CD4-positive, alpha-beta T cell treated with Interleukin-1 beta for 1 hour (primary cell): ENCODE measurements around the gene C20orf204.

Experiments used
- DNase-seq, 2 donors: peaks; one replicate each; pipeline ENCODE4 v3.0.0-alpha.2; 2020 to 2022

C20orf204 gene

DNA sequence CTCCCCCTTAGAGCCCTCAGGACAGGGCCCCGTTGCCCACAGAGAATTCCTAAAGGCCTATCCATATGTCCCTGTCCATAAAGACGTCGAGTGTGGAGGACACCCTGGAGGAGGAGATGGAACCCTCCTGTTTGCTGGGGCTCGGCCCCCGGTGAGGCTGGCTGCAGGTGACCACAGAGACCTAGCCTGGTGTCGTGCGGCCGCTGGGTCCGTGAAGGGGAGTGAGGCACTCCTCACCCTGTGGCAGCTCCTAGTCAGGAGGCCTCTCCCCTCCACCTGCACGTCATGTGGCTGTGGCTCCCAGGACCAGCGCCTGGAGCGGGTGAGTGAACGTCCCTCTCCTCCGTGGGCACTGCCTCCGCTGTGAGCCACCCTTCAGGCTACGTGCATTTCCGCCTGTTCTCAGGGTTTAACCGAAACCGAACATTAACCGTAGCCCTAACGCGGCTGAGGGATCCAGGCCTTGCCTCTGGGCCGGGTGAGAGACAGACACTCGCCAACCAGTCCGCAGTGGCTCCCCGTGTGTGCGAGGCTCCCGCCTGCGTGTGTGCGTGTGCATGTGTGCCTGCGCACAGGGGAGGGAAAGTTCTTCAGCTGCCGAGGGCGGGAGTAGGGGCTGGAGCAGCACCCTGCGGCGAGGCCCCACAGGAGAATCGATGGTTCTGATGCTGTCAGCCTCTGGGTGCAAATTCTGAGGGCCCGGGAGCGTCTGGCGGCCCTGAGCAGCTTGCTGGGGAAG lies 21.1 kb downstream of the C20orf204 start:
- no peak for DNase-seq

DNA sequence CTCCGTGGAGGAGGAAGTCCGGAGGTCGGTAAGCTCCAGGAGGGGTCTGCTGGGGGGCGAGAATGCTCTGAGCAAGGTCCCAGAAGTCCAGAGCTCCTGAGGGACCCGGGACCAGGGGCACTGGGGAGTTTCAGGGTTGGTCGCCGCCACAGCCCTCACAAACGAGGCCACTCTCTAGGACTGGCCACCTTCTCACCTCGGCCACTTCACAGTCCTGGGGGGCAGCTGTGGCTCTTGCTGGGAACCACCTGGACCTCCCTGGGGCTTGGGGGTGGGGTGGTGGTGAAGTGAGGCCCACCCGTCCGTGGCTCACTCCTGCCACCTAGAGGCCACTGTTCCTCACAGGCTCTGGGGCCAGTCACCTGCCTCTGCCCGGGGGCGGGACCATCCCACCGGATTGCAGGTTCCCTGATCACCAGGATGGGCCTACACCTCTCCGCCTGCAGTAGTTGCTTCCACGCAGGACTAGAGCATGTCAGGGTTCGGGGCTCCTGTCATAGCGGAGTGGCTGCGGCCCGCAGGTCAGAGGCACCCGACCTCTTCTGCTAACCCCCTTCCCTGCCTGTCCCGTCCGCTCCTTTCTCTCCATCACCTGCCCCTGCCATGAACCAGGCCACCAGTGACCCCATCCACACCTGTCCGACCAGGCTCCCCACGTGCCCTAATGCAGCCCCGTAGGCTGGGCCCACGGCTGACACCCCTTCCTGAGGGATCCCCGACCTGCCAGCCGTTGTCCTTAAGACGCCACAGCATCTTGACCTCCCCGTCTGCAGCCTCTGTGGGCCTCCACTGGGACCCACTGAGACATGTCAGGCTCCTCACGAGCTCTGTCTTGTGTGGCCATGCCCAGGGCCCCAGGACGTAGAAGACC lies 21.9 kb downstream of the C20orf204 start:
- DNase-seq = peak; percentile 76 to 79

DNA sequence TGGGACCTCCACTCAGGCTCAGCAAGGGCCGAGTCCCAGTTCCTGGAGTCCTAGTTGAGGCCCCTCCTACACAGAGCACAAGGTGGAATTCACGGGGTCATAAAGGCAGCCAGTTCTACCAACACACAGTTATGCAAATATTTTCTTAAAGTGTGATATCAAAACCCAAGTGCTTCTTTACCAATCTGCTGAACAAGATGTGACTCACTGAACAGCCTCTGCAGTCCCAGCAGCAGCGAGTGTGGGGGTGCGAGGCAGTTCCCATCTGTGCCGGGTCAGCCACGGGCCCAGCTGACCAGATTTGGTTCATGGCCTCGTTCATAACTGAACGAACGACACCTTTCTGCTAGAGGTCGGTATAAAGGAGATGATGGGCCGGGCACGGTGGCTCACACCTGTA lies 22.6 kb downstream of the C20orf204 start:
- DNase-seq = no peak

DNA sequence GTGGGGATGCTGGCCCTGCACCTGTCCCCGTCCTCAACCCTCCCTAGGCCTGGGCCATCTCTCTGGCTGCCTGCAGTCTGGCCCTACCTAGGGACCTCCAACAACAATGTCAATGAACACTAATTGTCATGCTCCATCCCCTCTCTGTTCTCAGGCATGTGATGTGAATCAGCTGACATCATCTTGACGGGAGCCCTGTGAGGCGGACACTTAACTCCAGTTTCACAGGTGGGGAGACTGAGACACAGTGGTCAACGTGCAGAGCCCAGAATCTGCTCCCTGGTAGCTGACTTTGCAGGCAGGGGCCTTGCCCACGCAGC lies 26.3 kb downstream of the C20orf204 start:
- DNase-seq = no peak

DNA sequence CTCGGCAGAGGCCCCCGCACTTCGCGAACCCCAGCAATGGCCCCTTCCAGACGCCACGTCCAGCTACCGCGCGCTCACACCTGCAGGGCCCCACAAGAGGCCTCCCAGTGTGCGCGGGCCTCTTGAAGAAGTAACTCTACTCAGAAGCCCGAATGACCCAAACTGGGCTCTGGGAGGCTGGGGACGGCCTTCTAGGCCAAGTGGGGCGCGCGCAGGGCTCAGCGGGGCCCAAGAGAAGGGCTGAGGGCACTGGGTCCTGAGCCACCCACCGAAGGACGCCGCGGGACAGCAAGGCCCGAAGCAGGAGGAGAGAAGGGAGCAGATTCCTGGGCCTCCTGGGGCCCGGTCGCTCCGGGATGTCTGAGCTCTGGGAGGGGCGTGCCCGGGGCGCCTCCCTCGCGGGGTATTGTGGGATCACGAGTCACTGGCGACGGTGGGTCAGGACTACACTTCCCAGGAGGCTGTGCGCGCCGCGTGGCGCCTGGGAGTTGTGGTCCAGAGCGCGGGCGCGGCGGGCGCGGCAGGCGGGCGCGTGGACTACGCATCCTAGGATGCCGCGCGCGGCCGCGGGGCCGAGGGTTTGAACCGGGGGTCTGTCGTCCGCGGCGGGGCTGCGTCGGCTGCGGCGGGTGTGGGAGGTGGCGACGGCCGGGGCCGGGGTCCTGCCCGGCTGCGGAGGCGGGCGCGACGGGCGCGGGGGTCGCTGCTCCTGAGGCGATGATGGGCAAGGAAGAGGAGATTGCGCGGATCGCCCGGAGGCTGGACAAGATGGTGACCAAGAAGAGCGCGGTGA lies 26.8 kb downstream of the C20orf204 start, which contains the start of gene TCEA2:
TSS of gene TCEA2 (plus strand) at position 603 of the 793 bp plus-strand sequence. CDS start at position 718, 115 bp downstream.
- peak; percentile 92 to 94 for DNase-seq

DNA sequence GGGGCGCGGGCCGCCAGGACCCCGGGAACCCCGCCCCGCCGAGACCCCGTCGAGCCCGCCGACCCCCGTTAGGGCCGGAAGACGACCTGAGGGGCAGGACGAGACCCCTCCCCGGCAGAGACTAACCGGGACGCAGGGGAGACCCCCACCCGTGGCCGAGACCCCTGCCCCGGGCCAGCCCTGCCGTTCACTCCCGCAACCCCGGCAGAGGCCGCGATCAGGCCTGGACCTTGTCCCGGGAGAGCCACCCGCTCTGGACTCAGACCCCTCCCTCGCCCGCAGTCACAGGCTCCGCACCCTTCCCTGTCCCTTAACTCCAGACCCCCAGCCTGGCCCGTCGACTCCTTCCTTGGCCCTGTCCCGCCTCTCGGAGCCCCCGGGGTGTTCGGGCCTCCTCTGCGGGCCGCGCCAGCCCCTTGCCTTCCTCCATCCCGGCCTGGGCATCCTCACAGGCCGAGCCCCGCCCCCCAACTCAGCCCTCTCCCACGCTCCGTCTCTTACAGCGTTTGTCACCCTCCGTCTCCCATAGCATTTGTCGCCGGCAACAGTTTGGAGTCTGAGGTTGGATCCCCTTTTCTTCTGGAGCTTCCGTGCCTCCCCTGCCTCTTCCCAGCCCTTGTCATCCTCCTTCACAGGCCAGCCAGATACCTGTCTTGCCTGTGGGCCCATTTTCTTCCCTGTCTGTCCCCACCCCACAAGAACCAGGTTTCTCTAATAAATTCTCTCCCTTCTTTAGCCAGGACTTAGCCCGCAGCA lies 27.6 kb downstream of the C20orf204 start:
- no peak for DNase-seq

DNA sequence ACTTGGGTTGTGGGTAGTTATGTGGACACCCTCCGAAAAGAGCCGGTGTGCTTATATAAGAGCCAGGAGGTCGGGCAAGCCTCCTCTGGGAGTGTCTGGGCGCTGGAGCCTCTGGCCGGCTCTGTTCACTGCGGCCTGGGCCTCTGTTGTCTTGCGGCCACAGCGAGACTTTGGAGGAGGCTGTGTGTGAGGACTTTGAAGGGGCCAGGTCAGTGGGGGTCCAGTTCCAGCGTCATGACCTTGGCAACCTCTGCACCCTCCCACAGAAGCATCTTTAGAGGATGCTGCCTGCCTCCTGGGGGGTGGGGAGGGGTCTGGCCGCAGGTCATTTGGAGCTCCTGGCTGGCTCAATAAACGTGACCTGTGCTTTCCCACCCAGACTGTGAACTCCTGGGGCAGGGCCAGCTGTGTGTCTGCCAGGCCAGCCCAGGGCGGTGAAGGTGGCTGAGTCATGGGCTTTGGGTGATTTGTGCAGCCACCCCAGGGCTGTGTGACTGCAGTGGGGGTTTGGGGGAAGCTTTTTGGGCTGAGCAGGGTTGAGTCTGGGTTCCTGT lies 28.2 kb downstream of the C20orf204 start:
- DNase-seq = no peak

DNA sequence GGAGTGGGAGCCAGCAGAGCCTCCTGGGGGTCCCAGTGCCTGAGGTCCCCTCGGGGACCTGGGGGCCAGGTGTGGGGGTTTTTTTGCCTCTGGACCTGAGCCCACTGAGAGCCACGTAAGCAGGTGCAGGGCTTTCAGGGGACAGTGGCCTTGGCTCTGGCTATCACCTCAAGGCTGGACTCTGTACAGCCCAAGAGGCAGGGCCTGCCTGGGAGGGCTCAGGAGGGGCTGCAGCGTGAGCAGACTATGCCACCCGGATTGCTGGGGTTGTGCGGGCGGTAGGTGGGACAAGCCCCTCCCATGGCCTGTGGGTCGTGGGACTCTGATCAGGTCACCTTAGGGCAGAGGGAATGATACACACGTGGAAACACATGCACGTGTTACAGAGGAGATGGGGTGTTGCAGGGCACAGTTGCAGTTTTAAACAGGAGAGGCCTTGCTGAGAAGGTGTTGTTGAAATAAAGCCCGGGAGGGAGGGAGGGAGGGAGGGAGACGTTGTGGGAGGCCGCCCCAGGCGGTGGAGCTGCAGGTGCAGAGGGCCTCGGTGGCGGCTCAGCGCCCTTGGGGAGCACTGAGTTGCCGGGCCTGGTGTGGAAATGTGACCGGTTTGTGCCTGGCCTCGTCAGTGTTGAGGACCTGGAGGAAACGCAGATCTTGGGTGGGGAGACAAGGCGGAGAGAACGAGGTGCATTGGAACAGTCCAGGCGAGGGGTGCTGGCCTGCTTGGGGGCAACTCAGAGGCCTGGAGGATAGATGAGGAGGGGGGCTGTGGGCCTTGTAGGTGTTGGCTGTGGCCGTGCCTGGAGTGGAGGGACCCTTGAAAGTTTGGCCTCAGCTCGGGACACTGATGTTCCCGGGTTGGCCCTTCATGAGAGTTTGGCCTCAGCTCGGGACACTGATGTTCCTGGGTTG lies 29.3 kb downstream of the C20orf204 start:
- DNase-seq = no peak

DNA sequence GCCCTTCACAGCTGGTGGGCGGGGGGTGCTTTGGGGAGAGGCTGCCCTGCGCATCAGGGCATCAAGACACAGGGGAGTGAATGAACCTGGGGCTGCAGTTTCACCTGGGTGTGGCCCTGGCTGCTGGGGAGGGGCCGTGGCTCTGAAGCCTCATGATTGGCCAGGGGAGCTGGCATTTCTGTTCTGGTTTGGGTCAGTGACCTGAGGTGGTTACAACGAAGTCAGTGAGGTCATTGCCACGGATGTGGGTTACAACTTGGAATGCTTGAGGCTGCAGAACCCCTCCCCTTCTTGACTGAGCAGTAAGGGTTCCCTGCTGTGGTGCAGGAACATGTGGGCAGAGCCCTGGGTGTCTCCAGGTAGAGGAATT lies 30.0 kb downstream of the C20orf204 start:
- DNase-seq = peak; percentile 74 to 75

DNA sequence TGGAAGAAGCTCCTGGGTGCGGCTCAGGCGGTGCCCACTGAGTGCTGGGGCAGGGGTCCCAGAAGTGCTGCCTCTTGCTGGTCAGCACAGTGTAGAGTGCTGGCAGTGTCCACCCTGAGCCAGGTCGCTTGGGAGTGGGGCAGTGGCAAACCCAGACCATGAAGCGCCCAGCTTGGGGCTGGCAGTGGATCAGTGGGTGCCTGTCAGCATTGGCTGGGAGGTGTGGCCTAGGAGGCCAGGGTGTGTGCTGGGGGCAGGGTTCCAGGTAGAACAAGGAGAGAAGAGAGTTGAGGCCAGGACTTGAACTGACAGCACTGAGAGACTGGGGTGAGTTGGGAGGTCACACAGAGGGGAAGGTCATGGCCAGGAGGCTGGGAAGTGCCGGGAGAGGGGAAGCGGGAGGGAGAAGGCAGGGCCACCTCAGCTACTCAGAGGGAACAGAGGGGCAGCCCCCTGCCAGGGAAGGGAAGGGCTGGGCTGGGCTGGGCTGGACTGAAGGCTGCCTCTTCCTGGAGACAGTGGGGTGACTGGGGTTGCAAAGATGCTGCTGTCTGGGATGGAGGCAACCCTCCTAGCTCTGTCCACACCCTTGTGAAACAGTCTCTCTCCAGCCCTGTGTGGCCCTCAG lies 31.1 kb downstream of the C20orf204 start:
- DNase-seq = no peak

DNA sequence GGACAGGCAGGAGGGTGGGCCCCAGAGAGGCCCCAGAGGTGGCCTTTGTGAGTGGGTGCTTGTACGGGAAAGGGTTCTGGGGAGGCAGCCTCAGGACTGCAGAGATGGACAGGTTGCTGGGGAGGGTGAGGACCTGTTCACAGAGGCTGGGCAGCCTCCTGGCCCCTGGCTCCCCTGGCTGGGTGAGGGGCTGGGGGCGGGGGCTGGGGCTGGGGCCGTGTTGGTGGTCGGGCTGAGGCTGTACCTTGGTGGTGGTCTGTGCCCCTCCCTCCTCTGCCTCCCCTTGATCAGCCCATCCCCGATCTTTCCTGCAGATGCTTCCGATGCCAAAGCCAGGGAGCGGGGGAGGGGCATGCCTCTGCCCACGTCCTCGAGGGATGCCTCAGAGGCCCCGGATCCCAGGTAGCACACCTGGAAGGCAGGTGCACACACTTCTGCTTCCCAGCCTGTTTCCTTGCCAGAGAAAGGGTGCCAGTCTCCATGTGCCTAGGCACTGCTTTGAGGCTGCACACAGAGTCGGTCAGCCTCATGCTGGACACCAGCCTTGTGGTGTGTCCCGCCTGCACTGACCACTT lies 31.8 kb downstream of the C20orf204 start:
- DNase-seq = no peak

DNA sequence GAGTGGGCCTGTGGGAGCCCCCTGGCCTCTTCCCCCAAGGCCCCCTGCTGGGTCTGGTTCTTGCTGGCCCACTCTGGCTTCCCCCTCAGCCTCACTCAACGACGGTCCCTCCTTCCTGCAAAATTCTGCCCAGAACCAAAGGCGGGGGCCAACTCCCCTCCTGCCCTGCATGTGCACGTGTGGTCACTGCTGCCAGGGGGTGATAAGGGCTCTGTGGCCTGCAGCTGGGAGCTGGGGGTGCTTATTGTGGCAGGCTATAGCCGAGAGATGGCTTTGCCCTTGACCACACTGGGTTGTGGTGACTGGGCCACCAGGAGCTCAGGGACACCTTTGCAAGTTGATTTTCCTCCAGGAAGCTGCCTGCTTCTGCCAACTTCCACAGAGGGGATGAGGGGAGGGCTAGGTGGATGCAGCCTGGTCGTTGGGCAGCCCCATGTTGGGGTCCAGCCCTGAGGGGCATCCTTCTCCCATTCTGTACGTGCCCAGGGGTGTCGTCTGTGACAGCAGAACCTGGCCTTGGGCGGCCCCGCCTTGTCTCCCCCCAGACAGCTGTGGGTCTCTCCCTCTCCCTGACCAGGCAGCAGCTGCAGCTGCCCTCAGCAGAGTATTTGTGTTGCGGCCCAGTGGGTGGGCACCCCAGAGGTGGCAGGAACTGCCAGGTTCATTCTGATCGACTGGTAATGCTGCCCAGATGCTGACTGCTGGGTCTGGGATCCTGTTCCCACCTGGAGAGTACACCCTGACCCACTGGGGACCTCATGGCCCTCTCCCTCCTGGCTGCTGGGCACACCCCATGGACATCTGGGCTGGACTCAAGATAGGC lies 32.6 kb downstream of the C20orf204 start:
- DNase-seq = no peak

DNA sequence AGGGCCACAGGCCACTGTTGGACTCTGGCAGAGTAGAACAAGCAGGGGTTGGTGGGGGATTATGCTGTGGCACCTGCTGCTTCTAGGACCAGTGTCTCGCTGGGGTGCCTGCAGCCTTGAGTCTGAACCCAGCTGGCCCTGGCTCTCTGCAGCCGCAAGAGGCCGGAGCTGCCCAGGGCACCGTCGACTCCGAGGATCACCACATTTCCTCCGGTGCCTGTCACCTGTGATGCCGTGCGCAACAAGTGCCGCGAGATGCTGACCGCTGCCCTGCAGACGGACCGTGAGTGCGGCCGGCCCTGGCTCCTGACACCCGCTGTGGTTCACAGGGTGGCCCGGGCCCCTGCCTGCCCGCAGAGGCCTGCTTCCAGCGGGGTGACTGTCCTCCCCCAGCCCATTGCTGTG lies 33.2 kb downstream of the C20orf204 start:
- no peak for DNase-seq

DNA sequence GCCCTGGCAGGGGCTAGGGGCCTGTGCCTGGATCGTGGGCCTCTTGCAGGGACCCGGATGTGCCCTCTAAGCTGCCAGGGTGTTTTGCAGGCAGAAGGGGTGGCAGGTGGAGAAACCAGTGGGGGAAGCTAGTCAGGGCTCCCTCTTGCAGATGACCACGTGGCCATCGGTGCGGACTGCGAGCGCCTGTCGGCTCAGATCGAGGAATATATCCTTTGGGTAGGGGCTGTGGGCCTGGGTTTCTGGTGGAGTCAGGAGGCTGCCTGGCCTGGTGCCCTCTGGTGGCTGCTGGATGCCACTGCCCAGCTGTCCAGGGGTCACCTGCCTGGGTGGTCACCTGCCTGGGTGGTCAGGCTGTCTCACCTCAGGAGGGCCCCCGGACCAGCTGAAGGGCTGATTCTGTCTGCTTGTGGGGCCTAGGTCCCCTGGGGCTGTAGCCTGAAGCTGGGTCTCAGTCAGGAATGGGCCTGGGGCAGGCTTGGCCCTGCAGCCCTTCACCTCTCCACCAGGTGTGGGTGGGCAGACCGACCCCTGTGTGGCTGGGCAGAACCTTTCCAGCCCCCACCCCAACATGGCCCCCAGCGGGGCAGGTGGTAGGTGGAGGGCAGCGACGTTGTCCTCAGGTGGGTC lies 33.7 kb downstream of the C20orf204 start:
- DNase-seq = peak in 1 of 2 donors; percentile 29

DNA sequence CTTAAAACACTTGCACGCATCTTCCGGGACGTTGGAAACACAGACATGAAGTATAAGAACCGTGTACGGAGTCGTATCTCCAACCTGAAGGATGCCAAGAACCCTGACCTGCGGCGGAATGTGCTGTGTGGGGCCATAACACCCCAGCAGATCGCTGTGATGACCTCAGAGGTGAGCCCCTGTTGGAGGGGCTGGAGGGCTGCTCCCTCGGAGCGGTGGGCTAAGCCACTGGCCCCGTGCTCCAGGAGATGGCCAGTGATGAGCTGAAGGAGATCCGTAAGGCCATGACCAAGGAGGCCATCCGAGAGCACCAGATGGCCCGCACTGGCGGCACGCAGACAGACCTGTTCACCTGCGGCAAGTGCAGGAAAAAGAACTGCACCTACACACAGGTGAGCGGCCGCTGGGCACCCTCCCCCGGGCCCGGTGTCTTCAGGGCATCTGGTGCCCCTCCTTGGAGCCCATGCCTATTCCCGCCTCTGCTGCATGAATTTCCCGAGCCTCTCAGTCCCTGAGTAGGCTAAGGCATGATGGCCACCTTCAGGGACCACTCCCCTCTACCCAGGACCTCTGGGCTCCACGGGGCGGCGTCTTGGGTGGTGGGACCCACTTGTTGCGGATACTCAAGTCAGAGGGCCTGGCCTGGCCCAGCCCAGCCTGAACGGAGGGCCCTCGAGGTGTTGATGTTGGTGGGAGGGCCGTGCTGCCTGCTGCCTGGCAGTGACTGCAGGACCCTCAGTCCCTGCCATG lies 34.4 kb downstream of the C20orf204 start:
- no peak for DNase-seq

DNA sequence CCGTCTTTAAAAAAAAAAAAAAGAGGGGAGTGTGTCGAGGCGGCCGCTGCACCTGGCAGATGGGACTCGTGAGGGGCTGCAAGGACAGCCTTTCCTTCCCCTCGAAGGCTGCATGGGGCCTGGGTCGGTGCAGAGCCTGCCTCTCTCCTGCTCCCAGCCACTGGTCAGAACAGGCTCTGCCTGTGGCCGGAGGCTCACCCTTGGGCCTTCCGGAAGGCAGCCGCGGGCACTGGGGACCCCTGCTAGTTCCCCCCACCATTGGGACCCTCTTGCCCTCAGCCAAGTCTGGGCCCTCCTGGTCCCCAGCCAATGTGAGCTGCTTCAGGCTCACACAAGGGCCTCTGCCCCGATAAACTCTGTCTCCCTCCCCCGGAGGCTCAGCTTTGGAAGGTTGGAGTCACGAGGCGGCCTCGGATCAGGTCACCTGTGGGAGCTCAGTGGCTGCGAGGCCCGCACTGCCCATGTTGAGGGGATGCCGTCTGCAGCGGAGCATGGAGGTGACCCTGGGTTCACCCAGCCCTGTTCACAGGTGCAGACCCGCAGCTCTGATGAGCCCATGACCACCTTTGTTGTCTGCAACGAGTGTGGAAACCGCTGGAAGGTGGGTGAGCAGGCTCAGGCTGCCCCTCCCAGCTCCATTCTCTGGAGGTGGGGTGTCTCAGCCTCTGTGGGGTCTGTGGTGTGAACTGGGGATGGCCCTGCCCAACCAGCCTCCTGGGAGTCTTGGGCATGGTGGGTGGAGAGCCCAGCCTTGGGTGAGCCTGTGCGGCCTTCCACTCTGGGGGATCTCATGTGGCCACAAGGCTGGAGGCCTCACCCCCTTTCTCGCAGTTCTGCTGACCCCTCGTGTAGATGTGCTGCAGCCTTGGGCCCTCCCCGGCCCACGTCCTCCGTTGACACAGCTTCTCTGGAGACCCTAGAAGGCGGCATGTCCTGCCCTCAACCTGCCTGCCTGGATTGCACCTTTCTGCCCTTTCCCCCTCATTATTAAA lies 35.7 kb downstream of the C20orf204 start:
- DNase-seq = no peak
